GM12873 (cell line): ENCODE data around the gene SFXN4.

ENCODE experiments used
- TF ChIP-seq, protein P1 (sequence below): IDR thresholded peaks from 2 replicates; pipeline ENCODE4 v1.5.1; 2012; ENCODE audit warnings: low read depth, mild to moderate bottlenecking, moderate library complexity, low read length, control low read depth; ENCODE audit not compliant: insufficient read depth; ENCODE audit errors: missing control alignments

The SFXN4 gene

DNA sequence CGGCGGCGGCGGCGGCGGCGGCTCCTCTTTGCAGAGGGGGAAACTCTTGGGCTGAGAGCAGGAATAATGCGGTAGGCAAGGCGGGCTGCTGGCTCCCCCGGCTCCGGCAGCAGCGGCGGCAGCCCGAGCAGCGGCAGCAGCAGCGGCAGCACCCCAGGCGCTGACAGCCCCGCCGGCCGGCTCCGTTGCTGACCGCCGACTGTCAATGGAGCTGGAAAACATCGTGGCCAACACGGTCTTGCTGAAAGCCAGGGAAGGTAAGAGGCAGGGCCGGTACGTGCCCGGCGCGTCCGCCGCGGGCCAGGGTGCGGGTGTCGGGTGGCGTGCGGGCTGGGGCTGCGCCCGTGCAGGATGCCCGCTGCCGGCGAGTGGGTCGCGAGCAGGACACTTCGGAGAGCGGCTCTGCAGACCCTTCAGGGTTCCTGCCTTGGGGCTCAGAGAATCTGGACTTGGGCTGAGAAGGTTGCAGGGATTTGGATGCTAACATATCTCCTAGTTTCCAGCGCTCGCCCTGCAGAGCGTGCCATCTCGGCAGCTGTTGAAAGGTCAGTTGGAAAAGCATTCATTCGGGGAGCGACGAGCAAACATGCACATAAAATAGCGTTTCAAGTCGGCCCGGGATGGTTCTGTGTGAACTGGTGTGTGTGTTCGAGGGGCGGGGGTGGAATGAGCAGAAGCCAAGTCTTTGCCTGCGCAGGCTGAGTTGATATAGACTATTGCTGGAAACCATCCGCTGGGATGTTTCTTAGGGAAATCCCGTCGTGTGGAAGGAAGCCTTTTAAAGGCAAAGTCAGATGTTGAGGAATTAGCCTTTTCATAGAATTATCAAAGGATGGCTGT, 42.4 kb upstream of the SFXN4 start:
- TF ChIP-seq, protein P1, sequence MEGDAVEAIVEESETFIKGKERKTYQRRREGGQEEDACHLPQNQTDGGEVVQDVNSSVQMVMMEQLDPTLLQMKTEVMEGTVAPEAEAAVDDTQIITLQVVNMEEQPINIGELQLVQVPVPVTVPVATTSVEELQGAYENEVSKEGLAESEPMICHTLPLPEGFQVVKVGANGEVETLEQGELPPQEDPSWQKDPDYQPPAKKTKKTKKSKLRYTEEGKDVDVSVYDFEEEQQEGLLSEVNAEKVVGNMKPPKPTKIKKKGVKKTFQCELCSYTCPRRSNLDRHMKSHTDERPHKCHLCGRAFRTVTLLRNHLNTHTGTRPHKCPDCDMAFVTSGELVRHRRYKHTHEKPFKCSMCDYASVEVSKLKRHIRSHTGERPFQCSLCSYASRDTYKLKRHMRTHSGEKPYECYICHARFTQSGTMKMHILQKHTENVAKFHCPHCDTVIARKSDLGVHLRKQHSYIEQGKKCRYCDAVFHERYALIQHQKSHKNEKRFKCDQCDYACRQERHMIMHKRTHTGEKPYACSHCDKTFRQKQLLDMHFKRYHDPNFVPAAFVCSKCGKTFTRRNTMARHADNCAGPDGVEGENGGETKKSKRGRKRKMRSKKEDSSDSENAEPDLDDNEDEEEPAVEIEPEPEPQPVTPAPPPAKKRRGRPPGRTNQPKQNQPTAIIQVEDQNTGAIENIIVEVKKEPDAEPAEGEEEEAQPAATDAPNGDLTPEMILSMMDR, result no peak

DNA sequence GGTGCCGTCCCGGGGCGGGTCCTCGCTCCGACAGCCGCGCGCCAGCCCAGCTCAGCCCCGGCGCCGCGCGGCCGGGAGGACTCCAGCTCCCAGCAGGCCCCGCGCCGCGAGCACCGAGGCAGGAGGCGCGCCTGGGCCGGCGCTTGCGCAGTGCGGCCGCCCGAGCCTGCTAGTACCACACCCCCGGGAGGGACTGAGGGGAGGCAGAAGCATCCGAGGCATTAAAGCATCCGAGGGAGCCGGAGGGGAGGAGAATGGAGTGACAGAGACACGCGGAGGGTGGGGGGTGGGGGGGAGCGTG, 41.8 kb upstream of the SFXN4 start, which contains the start of gene GRK5:
TSS of gene GRK5 (plus strand) at position 206 of the 301 bp plus-strand sequence. CDS start 347 bp downstream, outside the sequence.
- TF ChIP-seq, protein P1, result no peak

DNA sequence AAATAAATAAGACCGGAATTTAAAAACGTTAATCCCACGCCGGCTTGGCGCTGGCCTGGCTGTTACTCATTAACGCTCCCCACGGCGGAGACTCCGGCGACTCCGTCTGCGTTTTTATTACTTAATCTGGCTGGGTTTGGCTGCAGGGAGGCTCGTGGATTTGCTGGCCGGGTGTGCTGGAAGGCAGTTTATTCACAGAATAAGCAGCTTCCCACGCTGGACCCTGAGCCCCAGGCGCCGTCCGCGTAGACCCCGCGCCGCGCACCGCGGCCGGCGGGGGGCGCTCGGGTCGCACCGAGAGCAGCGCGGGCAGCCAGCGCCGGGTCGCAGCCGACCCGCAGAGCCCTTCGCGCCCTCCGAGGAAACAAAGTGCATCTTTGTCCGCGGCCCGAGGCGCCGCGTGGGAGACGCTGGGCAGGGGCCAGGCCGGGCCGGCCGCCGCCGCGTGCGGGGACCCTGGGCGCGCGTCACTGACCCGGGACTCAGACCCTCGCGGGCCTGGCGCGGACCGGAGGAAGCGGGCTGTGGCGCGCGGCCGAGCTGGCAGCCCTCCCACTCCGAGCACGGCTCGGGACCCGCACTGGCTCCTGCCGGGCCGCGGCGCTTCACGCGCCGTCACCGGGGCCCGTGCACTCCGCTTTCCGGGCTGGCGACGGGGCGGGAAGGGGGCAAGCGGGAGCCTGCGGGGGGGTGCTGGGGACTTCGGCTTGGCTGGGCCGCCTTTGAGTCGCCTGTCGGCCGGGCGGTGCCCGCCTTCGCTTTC, 41.3 kb upstream of the SFXN4 start:
- TF ChIP-seq, protein P1, result peak; percentile 74

DNA sequence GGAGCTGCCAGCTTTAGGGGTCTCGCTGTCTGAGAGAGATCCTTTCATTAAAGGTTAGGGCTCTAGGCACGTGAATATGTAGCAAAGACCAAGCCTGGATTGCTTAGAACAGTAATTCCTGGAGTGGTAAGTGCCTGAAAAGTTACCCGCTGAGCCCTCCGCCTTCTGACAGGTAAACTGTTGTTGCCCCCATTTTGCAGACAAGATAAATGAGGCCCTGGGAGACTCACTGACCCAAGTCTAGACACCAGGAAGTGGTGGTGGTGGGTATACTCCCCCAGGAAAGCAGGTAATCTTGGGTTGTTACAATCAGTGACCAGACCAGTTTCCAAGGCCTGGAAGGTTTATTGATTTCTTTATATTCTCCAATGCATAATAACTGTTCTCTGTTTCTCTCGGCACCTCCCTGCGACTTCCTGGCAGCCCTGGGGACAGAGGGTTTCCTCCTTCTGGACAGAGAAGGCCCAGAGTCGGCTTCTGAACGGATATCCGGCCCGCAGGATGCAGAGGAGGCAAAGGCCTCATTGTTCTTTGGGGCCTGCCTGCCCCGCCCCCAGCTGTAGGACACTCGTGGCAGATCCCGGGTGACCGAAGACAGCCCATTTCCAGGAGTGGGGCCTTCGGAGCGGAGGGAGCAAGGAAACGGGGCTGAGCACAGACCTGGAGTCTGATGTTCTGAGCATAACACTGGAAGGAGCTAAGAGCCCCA, 40.5 kb upstream of the SFXN4 start:
- TF ChIP-seq, protein P1, result no peak

DNA sequence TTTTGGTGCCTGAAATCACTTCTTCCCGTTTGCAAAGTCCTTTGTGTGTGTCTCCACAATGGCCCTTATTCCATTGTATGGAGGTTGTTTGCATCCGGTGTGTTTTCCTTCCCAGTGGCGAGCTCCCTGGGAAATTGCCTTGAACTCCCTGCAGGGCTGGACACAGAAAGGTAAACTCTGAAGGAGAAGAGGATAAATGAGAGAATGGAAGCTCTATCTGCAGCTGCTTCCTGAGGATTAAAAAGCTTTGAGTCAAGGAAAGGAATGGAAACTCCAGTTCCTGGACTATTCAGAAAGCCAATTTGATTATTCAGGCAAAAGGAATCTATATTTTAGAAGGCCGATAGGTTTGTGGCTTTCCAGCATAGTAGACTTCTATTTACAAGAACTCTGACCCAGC, 37.5 kb upstream of the SFXN4 start:
- TF ChIP-seq, protein P1, result no peak

DNA sequence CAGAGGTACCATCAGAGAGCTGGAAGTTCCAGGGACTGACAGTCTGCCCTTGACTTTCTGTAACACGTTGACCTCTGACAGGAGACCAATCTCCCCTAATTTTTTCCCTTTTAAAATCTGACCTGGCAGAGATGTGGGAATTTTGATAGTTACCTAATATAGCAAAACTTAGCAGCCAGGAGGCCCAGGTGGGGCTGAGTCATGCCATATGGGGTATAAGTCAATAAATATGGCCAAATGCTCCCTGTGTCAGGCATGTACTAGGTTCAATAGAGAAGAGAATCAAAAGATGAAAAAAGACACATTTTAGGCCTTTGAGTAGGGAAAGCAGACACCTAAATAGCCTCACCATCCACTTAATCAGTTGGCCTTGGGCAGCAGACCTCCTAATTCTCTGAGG, 35.7 kb upstream of the SFXN4 start:
- TF ChIP-seq, protein P1, result no peak
